HG03135 (cell line): ENCODE results near the gene BAHCC1.

ENCODE experiments used
- ATAC-seq: cut with Tn5 transposase; IDR thresholded peaks from one replicate; pipeline ENCODE4 v1.9.1; 2021; ENCODE audit warnings: mild to moderate bottlenecking, moderate library complexity; ENCODE audit not compliant: unreplicated experiment

The BAHCC1 gene

GRCh38 chr17:81457401-81457800 is 62.1 kb downstream of the BAHCC1 start:
- ATAC-seq: no peak

GRCh38 chr17:81457917-81458555 is 62.8 kb downstream of the BAHCC1 start:
- ATAC-seq: no peak

GRCh38 chr17:81458628-81459027 is 63.4 kb downstream of the BAHCC1 start:
- no peak for ATAC-seq

GRCh38 chr17:81459224-81459623 is 64.0 kb downstream of the BAHCC1 start:
- ATAC-seq: no peak

DNA sequence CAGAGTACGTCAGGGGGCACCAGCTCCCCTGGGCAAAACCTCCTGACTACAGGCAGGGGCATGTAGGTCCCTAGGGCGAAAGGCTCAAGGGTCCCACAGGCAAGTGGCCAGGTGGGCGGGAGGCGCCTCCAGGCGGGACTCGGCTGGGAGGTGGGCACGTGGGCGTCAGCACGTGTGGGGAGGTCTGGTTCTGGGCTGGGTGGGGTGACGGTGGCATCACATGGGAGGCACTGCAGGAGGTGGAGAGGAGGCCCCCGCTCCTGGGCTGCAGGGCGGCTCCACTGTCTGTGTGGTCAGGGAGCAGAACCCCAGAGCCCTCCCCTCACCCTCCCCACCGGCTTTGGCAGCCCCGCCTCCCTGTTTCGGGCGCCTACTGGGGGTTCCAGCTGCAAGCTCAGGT is 64.6 kb downstream of the BAHCC1 start:
- no peak for ATAC-seq

DNA sequence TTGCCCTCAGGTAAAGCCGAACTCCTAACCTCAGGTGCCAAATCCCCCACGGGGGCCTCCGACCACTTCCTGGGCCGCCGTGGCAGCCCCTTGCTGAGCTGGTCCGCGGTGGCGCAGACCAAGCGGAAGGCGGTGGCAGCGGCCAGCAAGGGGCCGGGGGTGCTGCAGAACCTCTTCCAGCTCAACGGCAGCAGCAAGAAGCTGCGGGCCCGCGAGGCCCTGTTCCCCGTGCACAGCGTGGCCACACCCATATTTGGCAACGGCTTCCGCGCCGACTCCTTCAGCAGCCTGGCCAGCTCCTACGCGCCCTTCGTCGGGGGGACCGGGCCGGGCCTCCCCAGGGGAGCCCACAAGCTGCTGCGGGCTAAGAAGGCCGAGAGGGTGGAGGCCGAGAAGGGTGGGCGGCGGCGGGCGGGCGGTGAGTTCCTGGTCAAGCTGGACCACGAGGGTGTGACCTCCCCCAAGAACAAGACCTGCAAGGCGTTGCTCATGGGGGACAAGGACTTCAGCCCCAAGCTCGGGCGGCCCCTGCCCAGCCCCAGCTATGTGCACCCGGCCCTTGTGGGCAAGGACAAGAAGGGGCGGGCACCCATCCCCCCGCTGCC is 65.7 kb downstream of the BAHCC1 start:
- no peak for ATAC-seq

DNA sequence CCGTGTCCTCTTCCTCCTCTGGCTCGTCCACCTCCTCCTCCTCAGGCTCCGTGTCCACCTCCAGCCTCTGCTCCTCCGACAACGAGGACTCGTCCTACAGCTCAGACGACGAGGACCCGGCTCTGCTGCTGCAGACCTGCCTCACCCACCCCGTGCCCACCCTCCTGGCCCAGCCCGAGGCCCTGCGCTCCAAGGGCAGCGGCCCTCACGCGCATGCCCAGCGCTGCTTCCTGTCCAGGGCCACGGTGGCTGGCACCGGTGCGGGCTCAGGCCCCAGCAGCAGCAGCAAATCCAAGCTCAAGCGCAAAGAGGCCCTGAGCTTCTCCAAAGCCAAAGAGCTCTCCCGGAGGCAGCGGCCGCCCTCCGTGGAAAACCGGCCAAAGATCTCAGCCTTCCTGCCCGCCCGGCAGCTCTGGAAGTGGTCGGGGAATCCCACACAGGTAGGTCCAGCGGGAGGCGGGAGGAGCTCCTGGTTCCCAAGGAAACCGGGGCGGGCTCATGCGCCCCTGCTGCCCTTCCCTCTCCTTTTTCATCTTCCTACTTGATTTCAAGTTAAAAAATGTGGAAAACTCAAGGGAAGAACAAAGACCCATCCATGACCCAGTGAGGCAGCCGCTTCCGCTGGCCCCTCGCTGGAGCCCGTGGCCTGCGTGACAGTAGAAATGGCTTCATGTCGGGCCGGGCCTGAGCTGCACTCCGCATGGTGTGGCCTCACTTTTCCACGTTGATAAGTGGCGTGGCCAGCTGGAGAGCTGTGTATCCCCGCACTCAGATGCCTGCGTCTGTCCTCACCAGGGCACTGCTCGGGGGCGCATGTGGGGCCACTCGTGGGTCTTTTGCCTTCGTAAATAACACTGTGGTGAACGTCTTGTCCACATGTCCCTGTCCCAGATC is 66.6 kb downstream of the BAHCC1 start:
- no peak for ATAC-seq

DNA sequence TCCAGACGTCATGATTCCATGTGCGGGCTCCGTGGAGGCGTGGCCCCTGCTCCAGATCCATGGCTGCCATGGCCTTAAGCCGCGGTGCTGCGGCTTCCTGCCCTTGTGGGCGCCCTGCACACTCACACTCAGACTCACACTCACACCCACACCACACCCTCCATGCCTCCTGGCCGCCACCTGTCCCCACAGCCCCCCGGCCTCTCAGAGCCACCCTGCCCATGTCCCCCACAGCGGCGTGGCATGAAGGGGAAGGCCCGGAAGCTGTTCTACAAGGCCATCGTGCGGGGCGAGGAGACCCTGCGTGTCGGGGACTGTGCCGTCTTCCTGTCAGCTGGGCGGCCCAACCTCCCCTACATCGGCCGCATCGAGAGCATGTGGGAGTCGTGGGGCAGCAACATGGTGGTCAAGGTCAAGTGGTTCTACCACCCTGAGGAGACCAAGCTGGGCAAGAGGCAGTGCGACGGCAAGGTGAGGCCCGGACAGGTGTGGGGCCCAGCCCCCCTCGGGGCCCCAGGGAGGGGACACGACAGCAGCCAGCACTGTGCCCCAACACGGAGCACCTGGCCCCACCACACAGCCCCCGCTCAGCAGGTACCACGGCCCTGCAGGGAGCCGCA is 67.4 kb downstream of the BAHCC1 start:
- ATAC-seq: no peak

GRCh38 chr17:81463506-81463905 is 68.2 kb downstream of the BAHCC1 start:
- no peak for ATAC-seq

DNA sequence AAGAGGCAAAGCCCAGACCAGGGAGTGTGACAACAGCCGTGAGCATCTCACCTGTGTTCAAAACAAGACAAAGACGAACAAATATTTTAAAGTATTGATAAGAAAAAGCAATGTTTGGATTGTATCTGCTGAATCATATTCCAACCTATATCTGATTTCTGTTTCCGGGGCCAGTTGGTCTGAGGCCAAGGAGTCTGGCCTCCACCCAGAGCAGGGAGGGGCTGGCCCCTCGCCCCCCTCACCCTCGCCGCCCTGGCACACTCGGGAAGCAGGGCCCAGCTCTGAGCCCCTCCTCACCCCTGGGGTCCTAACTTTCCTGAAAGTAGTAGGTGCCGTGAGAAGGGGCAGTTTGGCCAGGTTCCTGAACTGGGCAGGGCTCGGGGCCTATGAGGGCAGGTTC is 69.3 kb downstream of the BAHCC1 start:
- no peak for ATAC-seq

DNA sequence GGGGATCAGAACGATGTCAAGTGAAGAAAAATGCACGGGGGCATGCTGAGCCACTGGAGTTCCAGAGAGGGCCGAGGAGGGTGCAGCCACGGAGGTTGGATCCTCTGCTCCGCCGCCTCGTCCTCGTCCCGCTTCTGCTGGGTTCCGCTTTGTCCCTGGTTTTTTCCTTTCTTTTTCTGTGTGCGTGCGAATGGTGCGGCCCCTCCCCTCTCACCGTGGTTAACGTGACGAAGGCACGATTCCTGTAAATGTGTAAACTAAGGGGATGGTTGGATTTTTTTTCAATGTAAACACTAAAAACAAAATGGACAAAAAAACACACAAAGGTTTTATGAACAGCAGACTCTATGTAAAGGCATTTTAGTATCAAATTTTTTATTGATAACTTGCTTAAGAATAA is 70.7 kb downstream of the BAHCC1 start:
- ATAC-seq: no peak

GRCh38 chr17:81466564-81467472 is 71.6 kb downstream of the BAHCC1 start:
- ATAC-seq: no peak

- ATAC-seq: no peak
Measured at GRCh38 chr17:81468111-81468769, 73.0 kb downstream of the BAHCC1 start.

DNA sequence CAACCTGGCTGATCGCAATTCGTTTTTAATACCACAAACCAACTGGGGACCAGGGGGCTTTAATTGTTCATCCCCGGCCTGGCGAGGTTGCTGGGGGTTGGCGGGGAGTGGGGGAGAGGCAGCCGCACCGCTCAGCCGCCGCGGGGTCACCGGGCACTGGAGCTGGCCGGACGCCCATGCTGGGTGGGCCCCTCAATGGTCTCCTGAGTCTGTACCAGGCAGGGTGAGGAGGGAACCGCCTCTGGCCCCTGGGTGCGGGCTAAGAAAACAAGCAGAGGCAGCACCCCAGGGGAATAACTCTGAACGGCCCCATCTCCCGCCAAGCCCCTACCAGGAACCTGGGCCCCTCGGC is 73.5 kb downstream of the BAHCC1 start:
- ATAC-seq: no peak

DNA sequence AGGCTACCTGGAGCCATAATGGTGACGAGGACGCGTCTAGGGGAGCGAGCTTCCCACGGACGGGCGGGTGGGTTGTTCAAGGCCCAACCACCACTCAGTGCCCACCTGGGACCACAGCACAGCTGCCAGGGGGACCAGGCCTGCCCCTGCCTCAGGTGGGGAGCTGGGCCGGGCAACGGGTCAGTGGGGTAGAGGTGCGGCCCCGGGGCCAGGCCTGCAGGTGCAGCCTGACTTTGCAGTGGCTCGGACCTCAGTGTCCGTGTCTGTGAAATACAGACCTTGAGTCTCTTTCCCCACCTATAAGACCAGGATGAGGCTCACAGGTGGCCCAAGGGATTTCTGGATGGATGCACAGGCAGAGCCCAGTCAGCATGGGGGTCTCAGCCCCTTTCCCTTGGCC is 74.0 kb downstream of the BAHCC1 start:
- no peak for ATAC-seq

GRCh38 chr17:81470270-81470943 is 75.2 kb downstream of the BAHCC1 start:
- ATAC-seq: no peak

DNA sequence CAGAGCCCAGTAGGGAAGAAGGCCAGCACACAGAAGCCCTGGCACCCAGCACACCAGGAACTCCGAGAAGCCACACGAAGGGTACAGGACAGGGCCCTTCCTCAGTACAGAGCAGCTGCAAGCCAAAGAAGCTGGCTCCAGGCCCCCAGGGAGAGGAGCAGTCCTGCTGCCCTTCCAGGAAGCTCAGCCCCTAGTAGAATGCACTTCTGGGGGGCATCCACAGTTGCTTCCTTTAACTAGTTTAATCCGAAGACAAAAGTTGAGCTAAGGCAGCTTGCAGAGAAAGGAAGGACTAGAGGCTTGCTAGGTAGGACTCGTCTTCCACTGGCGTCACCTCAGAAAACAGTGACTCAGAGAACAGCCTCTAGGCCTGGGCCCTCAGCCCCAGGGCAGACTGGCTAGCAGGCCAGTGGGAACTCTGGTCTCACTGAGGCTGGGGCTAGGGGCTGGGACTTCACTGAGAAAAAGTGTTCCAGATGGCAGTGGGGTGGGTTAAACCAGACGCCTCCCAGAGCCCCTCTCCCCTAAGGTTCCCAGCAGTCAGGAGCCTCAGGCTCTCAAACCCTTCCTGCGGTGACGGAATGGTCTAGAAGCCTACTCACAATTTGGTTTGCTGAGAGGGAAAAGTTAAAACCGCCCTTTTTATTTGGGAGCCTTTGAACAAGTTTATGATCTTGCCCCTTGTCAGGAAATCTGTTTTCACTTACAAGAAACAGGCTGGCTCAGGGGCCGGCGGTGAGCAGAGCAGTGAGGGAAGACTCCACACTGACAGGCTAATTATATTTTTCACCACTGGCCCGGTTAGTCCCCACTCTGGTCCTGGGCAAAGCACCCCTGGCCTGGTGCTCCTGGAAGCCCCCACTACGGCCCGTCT is 75.9 kb downstream of the BAHCC1 start:
- ATAC-seq: no peak

GRCh38 chr17:81471818-81472456 is 76.7 kb downstream of the BAHCC1 start:
- ATAC-seq: no peak
